Type B pancreatic cell (in vitro differentiated cells): Measurements from ENCODE around the gene POMGNT1. TPM values are rescaled to one million over a fixed set of nuclear protein-coding genes. Genes with fewer than 3 reads are reported as not detected.
A peak's percentile ranks its signal among the peaks of the same experiment; 100 is the strongest.
"Not testable (repeated sequence)": the region's sequence is repeated elsewhere in the genome, so short reads cannot be mapped to it uniquely, and the experiment has no call there.

Experiments
- DNase-seq: peaks from one replicate; pipeline ENCODE4 v3.0.0; 2021; ENCODE audit warnings: mixed read lengths; ENCODE audit not compliant: unreplicated experiment; ENCODE audit errors: extremely low spot score
- H3K27ac Mint-ChIP-seq: 2 replicates; pipeline ENCODE4 v1.8.0; 2021; ENCODE audit warnings: mild to moderate bottlenecking, mixed read lengths
- H3K27me3 Mint-ChIP-seq: 2 replicates; pipeline ENCODE4 v1.8.0; 2021; ENCODE audit warnings: mixed read lengths
- H3K36me3 Mint-ChIP-seq: 2 replicates; pipeline ENCODE4 v1.8.0; 2021; ENCODE audit warnings: mixed read lengths
- H3K4me1 Mint-ChIP-seq: one replicate; pipeline ENCODE4 v1.8.0; 2021; ENCODE audit warnings: mixed read lengths; ENCODE audit not compliant: unreplicated experiment
- H3K4me3 Mint-ChIP-seq: 2 replicates; pipeline ENCODE4 v1.8.0; 2021; ENCODE audit warnings: mild to moderate bottlenecking, mixed read lengths
- H3K9me3 Mint-ChIP-seq: 2 replicates; pipeline ENCODE4 v1.8.0; 2021; ENCODE audit warnings: mixed read lengths
- CTCF ChIP-seq: fragments of 200-600 bp; sonication (generic); conservative IDR thresholded peaks from 2 replicates; pipeline ENCODE4 v1.5.0; 2021; ENCODE audit warnings: antibody characterized with exemption, mild to moderate bottlenecking
- total RNA-seq: library from RNA; stranded (reverse); gene quantifications from 2 replicates; pipeline ENCODE4 v1.2.1, GENCODE V29; 2021; ENCODE audit warnings: low replicate concordance

POMGNT1 gene
- total RNA-seq, 1 donor from 2014 or later, result 74.0 TPM

DNA sequence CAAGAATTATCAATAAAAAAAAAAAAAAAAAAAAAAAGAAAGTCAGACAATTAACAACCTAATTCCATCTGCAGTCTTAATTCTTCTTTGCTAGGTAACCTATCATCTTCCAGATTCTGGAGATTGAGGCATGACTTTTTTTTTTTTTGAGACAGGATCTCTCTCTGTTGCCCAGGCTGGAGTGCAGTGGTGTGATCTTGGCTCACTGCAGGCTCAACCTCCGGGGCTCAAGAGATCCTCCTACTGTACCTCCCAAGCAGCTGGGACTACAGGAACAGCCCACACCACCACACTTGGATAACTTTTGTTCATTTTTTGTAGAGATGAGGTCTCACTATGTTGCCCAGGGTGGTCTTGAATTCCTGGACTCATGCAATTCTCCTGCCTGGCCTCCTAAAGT lies 44.7 kb upstream of the POMGNT1 start:
- no peak for DNase-seq
- Mint-ChIP-seq H3K9me3 (no peaks in the 10 kb centered on the region), H3K36me3 (no peaks in the 10 kb centered on the region), H3K27me3 (no peaks in the 10 kb centered on the region), H3K4me3 (no peak overlapping the region), H3K4me1 (peaks cover 9% of the 10 kb centered on the region), H3K27ac (no peak overlapping the region)
- TF ChIP-seq CTCF, result no peak

DNA sequence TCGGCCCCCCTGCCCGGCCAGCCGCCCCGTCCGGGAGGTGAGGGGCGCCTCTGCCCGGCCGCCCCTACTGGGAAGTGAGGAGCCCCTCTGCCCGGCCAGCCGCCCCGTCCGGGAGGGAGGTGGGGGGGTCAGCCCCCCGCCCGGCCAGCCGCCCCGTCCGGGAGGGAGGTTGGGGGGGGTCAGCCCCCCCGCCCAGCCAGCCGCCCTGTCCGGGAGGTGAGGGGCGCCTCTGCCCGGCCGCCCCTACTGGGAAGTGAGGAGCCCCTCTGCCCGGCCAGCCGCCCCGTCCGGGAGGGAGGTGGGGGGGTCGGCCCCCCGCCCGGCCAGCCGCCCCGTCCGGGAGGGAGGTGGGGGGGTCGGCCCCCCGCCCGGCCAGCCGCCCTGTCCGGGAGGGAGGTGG lies 43.5 kb upstream of the POMGNT1 start:
- not testable (repeated sequence) for H3K27me3 Mint-ChIP-seq, H3K27ac Mint-ChIP-seq, H3K4me1 Mint-ChIP-seq, H3K36me3 Mint-ChIP-seq, DNase-seq, H3K4me3 Mint-ChIP-seq, H3K9me3 Mint-ChIP-seq

DNA sequence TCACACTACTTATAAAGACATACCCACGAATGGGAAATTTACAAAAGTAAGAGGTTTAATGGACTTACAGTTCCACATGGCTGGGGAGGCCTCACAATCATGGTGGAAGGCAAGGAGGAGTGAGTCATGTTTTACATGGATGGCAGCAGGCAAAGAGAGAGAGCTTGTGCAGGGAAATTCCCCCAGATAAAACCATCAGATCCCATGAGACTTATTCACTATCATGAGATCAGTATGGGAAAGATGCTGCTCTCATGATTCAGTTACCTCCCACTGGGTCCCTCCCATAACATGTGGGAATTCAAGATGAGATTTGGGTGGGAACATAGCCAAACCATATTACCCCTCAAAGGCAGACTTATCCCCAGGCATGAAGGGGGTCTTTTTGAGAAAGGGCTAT lies 40.6 kb upstream of the POMGNT1 start:
- H3K4me1 Mint-ChIP-seq, DNase-seq, H3K36me3 Mint-ChIP-seq, H3K27ac Mint-ChIP-seq, H3K27me3 Mint-ChIP-seq, H3K4me3 Mint-ChIP-seq, H3K9me3 Mint-ChIP-seq: not testable (repeated sequence)

GRCh38 chr1:46236882-46237281 lies 38.6 kb upstream of the POMGNT1 start:
- DNase-seq, result no peak
- no peaks in the 10 kb centered on the region for H3K27me3 Mint-ChIP-seq
- H3K4me1 Mint-ChIP-seq, result no peaks in the 10 kb centered on the region
- no peaks in the 10 kb centered on the region for H3K36me3 Mint-ChIP-seq
- H3K9me3 Mint-ChIP-seq, result no peaks in the 10 kb centered on the region
- TF ChIP-seq CTCF, result no peak
- no peak overlapping the region for H3K27ac Mint-ChIP-seq
- H3K4me3 Mint-ChIP-seq, result no peak overlapping the region

DNA sequence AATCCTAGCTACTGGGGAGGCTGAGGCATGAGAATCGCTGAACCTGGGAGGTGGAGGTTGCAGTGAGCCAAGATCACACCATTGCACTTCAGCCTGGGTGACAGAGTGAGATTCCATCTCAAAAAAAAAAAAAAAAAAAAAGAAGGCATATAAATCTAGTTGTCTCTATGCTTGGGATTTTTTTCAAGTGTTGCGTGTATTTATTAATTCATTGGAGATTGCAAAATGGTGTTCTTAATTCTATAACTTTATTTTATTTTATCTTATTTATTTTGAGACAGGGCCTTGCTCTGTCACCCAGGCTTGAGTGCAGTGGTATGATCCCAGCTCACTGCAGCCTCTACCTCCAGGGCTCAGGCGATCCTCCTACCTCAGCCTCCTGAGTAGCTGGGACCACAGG lies 33.0 kb upstream of the POMGNT1 start:
- not testable (repeated sequence) for H3K4me3 Mint-ChIP-seq, H3K9me3 Mint-ChIP-seq, H3K27me3 Mint-ChIP-seq

GRCh38 chr1:46224966-46225365 lies 26.7 kb upstream of the POMGNT1 start:
- Mint-ChIP-seq H3K4me1 (peaks cover 15% of the 10 kb centered on the region), H3K36me3 (no peaks in the 10 kb centered on the region), H3K27me3 (no peaks in the 10 kb centered on the region), H3K4me3 (no peak overlapping the region), H3K9me3 (no peaks in the 10 kb centered on the region), H3K27ac (no peak overlapping the region)
- no peak for TF ChIP-seq CTCF
- DNase-seq, result no peak

More for the DNA sequence above, 33.0 kb upstream of the POMGNT1 start:
- H3K4me1 Mint-ChIP-seq, H3K27ac Mint-ChIP-seq, DNase-seq, H3K36me3 Mint-ChIP-seq: not testable (repeated sequence)

DNA sequence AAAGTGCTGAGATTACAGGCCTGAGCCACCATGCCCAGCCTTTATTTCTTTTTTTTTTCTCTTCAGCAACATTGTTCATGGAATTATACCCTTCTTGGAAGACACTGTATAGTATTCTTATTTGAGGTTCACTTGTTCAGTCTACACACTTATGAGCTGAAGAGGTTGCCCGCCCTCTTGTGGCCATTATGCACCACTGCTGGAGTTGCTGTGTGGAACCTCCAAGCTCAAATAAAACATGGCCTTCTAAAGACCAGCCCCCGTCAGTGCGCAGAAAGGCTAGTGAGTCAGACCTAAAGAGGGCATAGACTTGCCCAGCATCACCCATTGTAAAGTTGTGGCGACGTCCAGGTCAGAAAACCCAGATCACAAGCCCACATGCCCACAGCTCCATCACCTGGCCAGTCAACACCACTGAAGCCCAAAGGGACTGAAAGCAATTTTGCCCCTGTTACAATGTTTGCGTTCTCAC lies 25.3 kb upstream of the POMGNT1 start:
- Mint-ChIP-seq H3K27ac (no peak overlapping the region), H3K9me3 (no peaks in the 10 kb centered on the region), H3K4me1 (peaks cover 15% of the 10 kb centered on the region), H3K4me3 (no peak overlapping the region), H3K27me3 (no peaks in the 10 kb centered on the region), H3K36me3 (no peaks in the 10 kb centered on the region)
- TF ChIP-seq CTCF, result peak; percentile 95
- no peak for DNase-seq

GRCh38 chr1:46223055-46223454 lies 24.8 kb upstream of the POMGNT1 start:
- not testable (repeated sequence) for H3K9me3 Mint-ChIP-seq, DNase-seq

More at GRCh38 chr1:46223055-46223454, 24.8 kb upstream of the POMGNT1 start:
- H3K27me3 Mint-ChIP-seq, H3K36me3 Mint-ChIP-seq, H3K27ac Mint-ChIP-seq, H3K4me3 Mint-ChIP-seq: not testable (repeated sequence)
- peaks cover 15% of the 10 kb centered on the region for H3K4me1 Mint-ChIP-seq
